Gastrocnemius medialis (tissue), 4 donors: ENCODE data around the gene ATF4.
"Not testable (repeated sequence)": the region's sequence is repeated elsewhere in the genome, so short reads cannot be mapped to it uniquely, and the experiment has no call there.

ENCODE experiments used
- POLR2A ChIP-seq, 2 donors: fragments of 450-650 bp; IDR thresholded peaks; one replicate each; pipeline ENCODE4 v1.6.1; 2017; ENCODE audit warnings: antibody characterized with exemption in 2 of 2, mild to moderate bottlenecking in 2 of 2, moderate library complexity in 2 of 2
- TF ChIP-seq, protein P1 (sequence below), 5 experiments: fragments of 450-650 bp in 3 of 5; fragments of 200-600 bp in 2 of 5; sonication (generic) in 2 of 5; IDR thresholded peaks in 4 of 5; conservative IDR thresholded peaks in 1 of 5; 1 replicate in 4 of 5; 2 replicates in 1 of 5; pipeline ENCODE4 v1.5.1; 2016 to 2019; ENCODE audit warnings: antibody characterized with exemption in 5 of 5, mild to moderate bottlenecking in 3 of 5, moderate library complexity in 3 of 5

DNA sequence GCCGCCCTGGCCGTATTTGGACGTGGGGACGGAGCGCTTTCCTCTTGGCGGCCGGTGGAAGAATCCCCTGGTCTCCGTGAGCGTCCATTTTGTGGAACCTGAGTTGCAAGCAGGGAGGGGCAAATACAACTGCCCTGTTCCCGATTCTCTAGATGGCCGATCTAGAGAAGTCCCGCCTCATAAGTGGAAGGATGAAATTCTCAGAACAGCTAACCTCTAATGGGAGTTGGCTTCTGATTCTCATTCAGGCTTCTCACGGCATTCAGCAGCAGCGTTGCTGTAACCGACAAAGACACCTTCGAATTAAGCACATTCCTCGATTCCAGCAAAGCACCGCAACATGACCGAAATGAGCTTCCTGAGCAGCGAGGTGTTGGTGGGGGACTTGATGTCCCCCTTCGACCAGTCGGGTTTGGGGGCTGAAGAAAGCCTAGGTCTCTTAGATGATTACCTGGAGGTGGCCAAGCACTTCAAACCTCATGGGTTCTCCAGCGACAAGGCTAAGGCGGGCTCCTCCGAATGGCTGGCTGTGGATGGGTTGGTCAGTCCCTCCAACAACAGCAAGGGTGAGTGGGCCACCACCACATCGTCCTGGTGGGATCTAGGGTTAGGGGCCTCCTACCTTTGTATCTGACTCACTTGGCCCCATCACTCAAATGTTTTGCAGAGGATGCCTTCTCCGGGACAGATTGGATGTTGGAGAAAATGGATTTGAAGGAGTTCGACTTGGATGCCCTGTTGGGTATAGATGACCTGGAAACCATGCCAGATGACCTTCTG, 934 bp downstream of the ATF4 start:
- TF ChIP-seq, protein P1, sequence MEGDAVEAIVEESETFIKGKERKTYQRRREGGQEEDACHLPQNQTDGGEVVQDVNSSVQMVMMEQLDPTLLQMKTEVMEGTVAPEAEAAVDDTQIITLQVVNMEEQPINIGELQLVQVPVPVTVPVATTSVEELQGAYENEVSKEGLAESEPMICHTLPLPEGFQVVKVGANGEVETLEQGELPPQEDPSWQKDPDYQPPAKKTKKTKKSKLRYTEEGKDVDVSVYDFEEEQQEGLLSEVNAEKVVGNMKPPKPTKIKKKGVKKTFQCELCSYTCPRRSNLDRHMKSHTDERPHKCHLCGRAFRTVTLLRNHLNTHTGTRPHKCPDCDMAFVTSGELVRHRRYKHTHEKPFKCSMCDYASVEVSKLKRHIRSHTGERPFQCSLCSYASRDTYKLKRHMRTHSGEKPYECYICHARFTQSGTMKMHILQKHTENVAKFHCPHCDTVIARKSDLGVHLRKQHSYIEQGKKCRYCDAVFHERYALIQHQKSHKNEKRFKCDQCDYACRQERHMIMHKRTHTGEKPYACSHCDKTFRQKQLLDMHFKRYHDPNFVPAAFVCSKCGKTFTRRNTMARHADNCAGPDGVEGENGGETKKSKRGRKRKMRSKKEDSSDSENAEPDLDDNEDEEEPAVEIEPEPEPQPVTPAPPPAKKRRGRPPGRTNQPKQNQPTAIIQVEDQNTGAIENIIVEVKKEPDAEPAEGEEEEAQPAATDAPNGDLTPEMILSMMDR (IDR thresholded peaks at IDR 0.05 in 4 of 5, conservative IDR thresholded peaks at IDR 0.05 in 1 of 5) = not testable (repeated sequence)
- TF ChIP-seq POLR2A (IDR thresholded peaks at IDR 0.05) = not testable (repeated sequence)
